Activated naive CD4-positive, alpha-beta T cell treated with anti-CD3 and anti-CD28 coated beads for 36 hours (primary cell): ENCODE results near the gene KLK1. TPM values are rescaled to one million over a fixed set of nuclear protein-coding genes. Genes with fewer than 3 reads are reported as not detected.
A peak's percentile ranks its signal among the peaks of the same experiment; 100 is the strongest.

Experiments used
- CTCF ChIA-PET: fragments of 350-600 bp; sonication (Branson Sonifier 250); formaldehyde crosslinking; loops from one replicate; lab custom pipeline; 2021; ENCODE audit warnings: antibody characterized with exemption; lab: Charles Lee
- DNase-seq: peaks from one replicate; pipeline ENCODE4 v3.0.0-alpha.2; 2020
- H3K27ac Mint-ChIP-seq: one replicate; pipeline ENCODE4 v1.8.0; 2021; ENCODE audit warnings: mild to moderate bottlenecking, mixed read lengths
- H3K27me3 Mint-ChIP-seq: one replicate; pipeline ENCODE4 v1.8.0; 2021; ENCODE audit warnings: low read depth, mixed read lengths
- H3K36me3 Mint-ChIP-seq: one replicate; pipeline ENCODE4 v1.8.0; 2021; ENCODE audit warnings: low read depth, mixed read lengths
- H3K4me1 Mint-ChIP-seq: one replicate; pipeline ENCODE4 v1.8.0; 2021; ENCODE audit warnings: low read depth, mixed read lengths
- H3K4me3 Mint-ChIP-seq: one replicate; pipeline ENCODE4 v1.8.0; 2021; ENCODE audit warnings: mild to moderate bottlenecking, moderate library complexity, mixed read lengths
- H3K9me3 Mint-ChIP-seq: one replicate; pipeline ENCODE4 v1.8.0; 2021; ENCODE audit warnings: mixed read lengths
- intact Hi-C: fragments of 100-400 bp; cut with micrococcal nuclease; formaldehyde crosslinking; loops from one replicate; pipeline ENCODE4 v1.15.1; 2023
- total RNA-seq, 2 experiments: library from RNA; stranded (reverse); gene quantifications; one replicate each; pipeline ENCODE4 v1.2.3, GENCODE V29; 2021

Gene KLK1
- total RNA-seq, 2 experiments from 2014 or later = 0.79 to 1.1 TPM

DNA sequence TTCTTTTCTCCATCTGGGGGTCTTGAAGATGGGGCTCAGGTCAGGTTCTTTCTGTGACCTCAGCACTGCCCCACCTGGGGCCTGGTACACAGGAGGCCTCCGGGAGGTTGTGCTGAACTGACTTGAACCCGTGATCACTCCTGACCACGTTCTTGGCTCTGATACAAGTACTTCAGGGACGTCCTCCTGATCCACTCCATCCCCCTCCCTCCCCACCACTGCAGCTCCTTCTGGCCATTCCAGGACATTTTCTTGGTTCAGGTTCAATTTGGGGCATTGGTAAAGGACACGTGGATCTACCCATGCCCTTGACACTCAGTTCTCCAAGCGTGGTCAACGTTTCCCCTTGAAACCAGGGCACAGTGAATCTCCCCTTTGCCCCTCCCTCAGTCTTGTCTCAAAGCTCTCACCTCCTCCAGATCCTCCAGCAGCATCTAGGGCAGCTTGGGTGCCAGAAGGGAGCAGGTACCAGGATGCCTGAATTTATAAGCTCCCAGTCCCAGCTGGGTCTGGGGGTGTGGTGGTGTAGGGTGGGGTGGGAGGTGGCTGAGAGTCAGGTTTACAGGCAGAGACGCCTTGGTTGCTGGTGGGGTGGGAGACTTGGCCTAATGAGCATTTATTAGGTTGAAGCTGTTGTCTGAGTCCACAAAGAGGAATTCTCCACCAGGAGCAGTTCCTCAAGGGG is 9.7 kb upstream of the KLK1 start, which contains the start of gene KLK15:
Gene KLK15, minus strand, starts transcription at position 458 of the 685 bp plus-strand sequence. CDS start 2,082 bp downstream, outside the sequence.
- H3K4me1 Mint-ChIP-seq = peaks cover 7% of the 10 kb centered on the region
- intact Hi-C loops = no loop called here
- H3K4me3 Mint-ChIP-seq = no peak within 1 kb of the TSS

DNA sequence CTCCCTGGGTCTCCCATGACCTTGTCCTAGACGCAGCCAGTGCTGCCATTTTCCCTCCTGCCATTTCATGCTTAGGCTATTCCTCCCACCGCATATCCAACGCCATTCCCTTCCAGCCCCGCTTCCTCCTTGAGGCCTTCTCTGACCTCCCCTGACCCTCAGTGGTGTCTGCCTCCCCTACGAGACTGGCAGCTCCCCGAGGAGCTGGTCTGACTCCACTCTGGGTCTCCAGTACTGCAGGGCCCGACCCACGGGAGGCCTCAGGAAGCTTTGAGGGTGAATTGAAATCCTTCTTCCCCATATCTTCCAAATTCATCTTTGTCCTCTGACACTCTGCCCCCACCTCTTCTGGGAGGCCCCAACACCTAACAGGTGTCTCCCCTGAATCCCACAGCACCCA is 9.1 kb upstream of the KLK1 start:
- Mint-ChIP-seq H3K36me3 (no peaks in the 10 kb centered on the region), H3K9me3 (no peaks in the 10 kb centered on the region), H3K27me3 (peaks cover 38% of the 10 kb centered on the region), H3K27ac (no peak overlapping the region), H3K4me1 (peaks cover 7% of the 10 kb centered on the region), H3K4me3 (no peak overlapping the region)
- intact Hi-C loops = no loop called here
- CTCF ChIA-PET = no interaction called here
- no peak for DNase-seq

More for the DNA sequence above, 9.7 kb upstream of the KLK1 start, which contains the start of gene KLK15:
- Mint-ChIP-seq H3K36me3 (no peaks in the 10 kb centered on the region), H3K9me3 (no peaks in the 10 kb centered on the region), H3K27ac (no peak within 1 kb of the TSS), H3K27me3 (peaks cover 40% of the 10 kb centered on the region)
- DNase-seq = no peak
- CTCF ChIA-PET = no interaction called here

DNA sequence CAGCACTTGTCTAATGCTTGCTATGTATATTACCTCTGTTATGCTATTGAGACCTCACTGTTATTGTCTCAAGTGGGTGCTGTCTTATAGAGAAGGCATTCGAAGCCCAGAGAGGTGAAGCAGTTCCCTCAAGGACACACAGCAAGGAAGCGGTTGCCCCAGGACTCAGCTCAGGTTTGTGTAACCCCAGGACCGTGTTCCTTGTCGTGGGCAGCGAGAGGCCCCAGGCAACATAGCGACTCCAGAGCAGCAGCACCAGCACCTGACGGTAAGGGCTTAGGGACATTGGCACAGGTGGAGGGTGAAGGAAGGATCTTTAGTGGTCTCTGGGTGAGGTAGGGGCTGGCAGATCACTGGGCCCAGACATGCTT is 7.4 kb upstream of the KLK1 start:
- H3K4me1 Mint-ChIP-seq = peaks cover 4% of the 10 kb centered on the region
- intact Hi-C loops = no loop called here
- no peak overlapping the region for H3K27ac Mint-ChIP-seq
- H3K4me3 Mint-ChIP-seq = no peak overlapping the region
- no peaks in the 10 kb centered on the region for H3K36me3 Mint-ChIP-seq
- H3K27me3 Mint-ChIP-seq = peaks cover 33% of the 10 kb centered on the region
- DNase-seq = no peak
- CTCF ChIA-PET = no interaction called here
- no peaks in the 10 kb centered on the region for H3K9me3 Mint-ChIP-seq

DNA sequence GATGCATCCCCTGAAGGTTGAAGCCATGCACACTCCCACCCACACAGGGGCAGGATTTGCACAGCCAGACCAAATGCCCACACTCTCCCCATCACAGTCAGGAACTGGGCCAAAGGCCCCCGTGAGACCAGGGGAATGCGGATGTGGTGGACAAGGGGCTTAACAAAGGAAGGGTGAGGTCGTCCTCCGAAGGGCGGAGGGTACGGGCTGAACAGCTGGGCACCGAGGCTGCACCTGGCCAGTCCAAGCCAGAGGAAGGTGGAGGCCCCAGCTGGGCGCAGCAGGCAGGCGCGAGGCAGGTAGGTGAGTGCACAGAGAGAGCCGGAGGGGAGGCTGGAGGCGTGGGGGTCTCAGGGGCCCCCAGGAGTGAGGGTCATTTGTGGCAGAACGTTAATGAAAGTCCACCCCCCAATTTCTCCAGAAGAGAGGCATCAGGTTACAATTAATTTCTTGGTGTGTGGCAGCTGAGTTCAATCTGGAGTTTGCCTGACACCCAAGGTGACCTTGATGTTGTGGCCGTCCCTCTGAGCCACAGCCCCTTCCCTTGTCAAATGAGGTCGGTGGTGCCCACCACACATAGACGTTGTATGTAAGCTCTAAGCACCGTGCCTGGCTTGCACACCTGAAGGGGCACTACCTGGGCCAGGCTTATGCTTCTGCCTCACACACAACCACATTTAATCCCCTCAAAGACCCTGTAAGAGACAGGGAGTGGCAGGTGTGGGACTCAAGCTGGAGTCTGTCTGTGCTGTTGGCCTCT is 6.9 kb upstream of the KLK1 start:
- peaks cover 3% of the 10 kb centered on the region for H3K4me1 Mint-ChIP-seq
- no peak overlapping the region for H3K4me3 Mint-ChIP-seq
- CTCF ChIA-PET = no interaction called here
- H3K36me3 Mint-ChIP-seq = no peaks in the 10 kb centered on the region
- no peaks in the 10 kb centered on the region for H3K9me3 Mint-ChIP-seq
- no peak overlapping the region for H3K27ac Mint-ChIP-seq
- no peak for DNase-seq
- intact Hi-C loops = no loop called here
- peaks cover 33% of the 10 kb centered on the region for H3K27me3 Mint-ChIP-seq

DNA sequence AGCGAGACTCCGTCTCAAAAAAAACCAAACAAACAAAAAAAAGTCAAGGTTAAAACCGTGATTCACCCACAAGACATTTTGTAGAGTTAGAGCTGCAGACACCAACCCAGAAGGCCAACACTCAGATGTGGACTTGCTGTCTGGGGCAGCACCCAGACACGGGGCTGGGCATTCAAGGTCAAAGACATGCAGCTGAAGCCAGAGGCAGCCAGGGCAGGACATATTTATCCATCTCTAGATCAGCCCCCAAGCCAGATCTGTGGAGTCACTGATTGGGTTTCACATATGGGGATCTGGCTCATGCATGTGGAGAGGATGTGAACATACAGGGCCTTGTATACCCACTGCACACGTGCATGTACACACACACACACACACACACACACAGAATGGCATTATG is 6.2 kb upstream of the KLK1 start:
- Mint-ChIP-seq H3K4me3 (no peak overlapping the region), H3K4me1 (no peaks in the 10 kb centered on the region), H3K27me3 (peaks cover 27% of the 10 kb centered on the region), H3K36me3 (no peaks in the 10 kb centered on the region), H3K27ac (no peak overlapping the region), H3K9me3 (no peaks in the 10 kb centered on the region)
- no peak for DNase-seq
- CTCF ChIA-PET = interaction anchor here (0.7 kb wide), 1 partner anchor 13 kb away, joined by 3 read pairs; no protein-coding TSS in a partner anchor
- intact Hi-C loops = no loop called here

DNA sequence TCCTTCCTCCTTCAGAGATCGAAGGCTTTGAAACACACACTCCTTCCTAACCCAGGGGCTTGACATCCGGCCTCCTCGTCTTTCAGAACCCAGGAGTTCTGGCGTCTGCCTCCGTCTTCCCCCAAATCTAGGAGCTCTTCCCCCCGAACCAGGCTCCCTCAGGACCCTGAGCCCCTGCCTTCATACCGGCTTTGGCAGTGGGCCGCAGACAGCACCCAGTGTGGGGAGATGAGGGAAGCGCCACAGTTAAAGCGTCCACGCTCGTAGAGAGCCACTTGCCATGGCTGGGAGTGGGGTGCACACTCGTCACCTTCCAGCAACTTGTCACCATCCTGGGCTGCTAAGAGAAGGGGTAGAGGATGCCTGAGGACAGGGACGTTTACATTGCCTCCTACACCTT is 3.9 kb upstream of the KLK1 start:
- no peaks in the 10 kb centered on the region for H3K4me1 Mint-ChIP-seq
- H3K9me3 Mint-ChIP-seq = no peaks in the 10 kb centered on the region
- no peak for DNase-seq
- H3K4me3 Mint-ChIP-seq = no peak overlapping the region
- no peaks in the 10 kb centered on the region for H3K36me3 Mint-ChIP-seq
- no peak overlapping the region for H3K27ac Mint-ChIP-seq
- intact Hi-C loops = no loop called here
- H3K27me3 Mint-ChIP-seq = peaks cover 29% of the 10 kb centered on the region
- CTCF ChIA-PET = no interaction called here

DNA sequence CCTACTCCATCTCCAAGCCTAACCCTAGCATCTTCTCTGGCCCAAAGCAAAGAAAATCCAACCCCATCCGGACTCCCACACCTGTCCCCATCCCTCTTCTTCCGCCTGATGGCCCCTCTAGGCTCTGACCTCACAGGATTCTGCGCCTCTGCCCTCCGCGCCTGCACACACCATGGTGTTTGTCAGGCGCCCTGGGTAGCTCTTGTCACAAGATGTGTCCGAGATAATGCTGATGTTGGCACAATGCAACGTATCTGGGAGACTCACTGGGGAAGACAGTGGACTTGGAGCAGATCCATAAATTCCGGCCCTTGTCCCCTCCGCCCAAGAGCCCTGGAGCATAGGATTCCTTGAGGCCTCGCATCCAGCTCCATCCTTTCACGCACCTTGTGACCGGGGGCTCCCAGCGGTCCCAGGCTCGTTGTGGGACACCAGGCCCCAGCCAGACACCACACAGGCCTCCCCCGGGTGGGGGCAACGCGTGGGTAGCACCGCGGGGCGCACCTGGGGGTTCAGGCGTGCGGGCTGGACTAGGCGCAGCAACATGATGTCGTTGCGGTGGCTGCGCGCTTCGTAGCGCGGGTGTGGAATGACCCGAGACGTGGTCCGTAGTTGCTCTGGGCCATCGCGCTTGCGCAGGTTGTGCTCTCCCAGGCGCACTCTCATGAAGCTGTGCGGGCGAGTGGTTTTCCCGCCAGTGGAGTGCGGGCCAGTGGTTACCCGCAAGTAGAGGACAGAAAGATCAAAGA is 3.1 kb upstream of the KLK1 start:
- CTCF ChIA-PET = no interaction called here
- Mint-ChIP-seq H3K27me3 (peaks cover 37% of the 10 kb centered on the region), H3K27ac (no peak overlapping the region), H3K9me3 (no peaks in the 10 kb centered on the region), H3K36me3 (no peaks in the 10 kb centered on the region), H3K4me1 (no peaks in the 10 kb centered on the region), H3K4me3 (no peak overlapping the region)
- intact Hi-C loops = no loop called here
- DNase-seq = no peak

DNA sequence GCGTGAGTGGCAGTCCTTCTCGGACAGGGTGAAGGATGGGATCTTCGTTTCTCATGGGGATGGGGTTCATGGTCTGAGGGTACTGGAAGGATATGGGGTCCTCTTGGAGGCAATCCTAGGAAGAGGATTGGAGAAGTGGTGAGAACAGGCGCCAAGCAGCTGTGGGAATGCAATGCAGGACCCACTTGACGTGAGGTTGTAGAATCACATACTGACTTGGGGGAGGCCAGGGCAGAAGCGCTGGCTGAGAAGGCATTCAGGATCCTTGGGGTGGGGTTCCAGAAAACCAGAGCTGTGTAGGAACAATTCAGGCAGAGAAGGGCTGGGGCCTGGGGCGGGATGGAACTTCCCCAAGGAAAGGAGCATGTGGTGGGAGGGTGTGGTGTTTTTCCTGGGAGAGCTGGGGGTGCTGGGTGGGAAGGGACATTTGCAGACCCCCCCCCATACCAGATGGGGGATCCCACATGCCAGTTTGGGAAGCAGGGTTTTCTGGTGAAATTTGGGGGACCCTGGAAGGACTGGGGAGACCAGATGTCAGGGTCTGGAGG is 852 bp downstream of the KLK1 start:
- peaks cover 57% of the 10 kb centered on the region for H3K27me3 Mint-ChIP-seq

DNA sequence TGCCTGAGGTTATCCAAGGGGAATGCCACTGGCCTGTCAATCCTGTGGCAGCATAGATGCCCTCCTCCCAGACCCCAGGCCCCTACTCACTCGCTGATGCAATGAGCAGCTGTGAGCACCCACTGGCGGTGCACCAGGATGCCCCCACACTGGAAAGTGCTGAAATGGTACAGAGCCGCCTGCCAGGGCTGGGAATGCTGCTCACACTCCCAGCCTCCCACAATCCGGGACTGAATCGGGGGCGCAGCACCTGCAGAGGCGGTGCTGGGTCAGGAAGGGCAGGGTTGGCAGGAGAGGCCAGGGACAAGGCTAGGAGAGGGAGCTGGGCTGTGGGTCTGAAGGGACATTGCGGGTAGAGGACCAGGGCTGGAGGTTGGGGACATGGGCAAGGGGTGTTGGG is 2.0 kb downstream of the KLK1 start:
- Mint-ChIP-seq H3K4me3 (no peak overlapping the region), H3K27ac (no peak overlapping the region), H3K9me3 (no peaks in the 10 kb centered on the region), H3K27me3 (peaks cover 58% of the 10 kb centered on the region), H3K4me1 (peaks cover 39% of the 10 kb centered on the region), H3K36me3 (no peaks in the 10 kb centered on the region)
- no peak for DNase-seq
- CTCF ChIA-PET = no interaction called here
- intact Hi-C loops = no loop called here

More for the DNA sequence above, 852 bp downstream of the KLK1 start:
- intact Hi-C loops = no loop called here
- Mint-ChIP-seq H3K9me3 (no peaks in the 10 kb centered on the region), H3K4me1 (peaks cover 30% of the 10 kb centered on the region), H3K27ac (no peak overlapping the region), H3K36me3 (no peaks in the 10 kb centered on the region), H3K4me3 (no peak overlapping the region)
- no peak for DNase-seq
- CTCF ChIA-PET = no interaction called here

DNA sequence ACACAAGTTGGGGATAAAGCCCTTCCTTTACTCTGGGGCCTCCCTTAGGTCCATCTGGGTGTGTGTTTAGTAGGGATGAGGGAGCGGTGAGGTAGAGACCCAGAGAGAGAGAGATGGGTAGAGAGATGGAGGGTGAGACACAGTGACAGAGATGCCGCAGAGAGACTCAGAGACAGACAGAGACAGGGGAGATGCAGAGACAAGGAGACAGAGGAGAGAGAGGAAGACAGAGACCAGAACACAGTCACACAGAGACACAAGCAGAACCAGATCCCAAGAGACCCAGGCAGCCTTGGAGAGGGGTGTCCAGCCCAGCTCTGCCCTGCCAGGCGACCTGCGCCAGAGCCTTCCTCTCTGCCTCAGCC is 2.4 kb downstream of the KLK1 start:
- H3K9me3 Mint-ChIP-seq = no peaks in the 10 kb centered on the region
- H3K36me3 Mint-ChIP-seq = no peaks in the 10 kb centered on the region
- no peak for DNase-seq
- no peak overlapping the region for H3K27ac Mint-ChIP-seq
- intact Hi-C loops = no loop called here
- peaks cover 57% of the 10 kb centered on the region for H3K27me3 Mint-ChIP-seq
- no peak overlapping the region for H3K4me3 Mint-ChIP-seq
- CTCF ChIA-PET = no interaction called here
- H3K4me1 Mint-ChIP-seq = peaks cover 42% of the 10 kb centered on the region

DNA sequence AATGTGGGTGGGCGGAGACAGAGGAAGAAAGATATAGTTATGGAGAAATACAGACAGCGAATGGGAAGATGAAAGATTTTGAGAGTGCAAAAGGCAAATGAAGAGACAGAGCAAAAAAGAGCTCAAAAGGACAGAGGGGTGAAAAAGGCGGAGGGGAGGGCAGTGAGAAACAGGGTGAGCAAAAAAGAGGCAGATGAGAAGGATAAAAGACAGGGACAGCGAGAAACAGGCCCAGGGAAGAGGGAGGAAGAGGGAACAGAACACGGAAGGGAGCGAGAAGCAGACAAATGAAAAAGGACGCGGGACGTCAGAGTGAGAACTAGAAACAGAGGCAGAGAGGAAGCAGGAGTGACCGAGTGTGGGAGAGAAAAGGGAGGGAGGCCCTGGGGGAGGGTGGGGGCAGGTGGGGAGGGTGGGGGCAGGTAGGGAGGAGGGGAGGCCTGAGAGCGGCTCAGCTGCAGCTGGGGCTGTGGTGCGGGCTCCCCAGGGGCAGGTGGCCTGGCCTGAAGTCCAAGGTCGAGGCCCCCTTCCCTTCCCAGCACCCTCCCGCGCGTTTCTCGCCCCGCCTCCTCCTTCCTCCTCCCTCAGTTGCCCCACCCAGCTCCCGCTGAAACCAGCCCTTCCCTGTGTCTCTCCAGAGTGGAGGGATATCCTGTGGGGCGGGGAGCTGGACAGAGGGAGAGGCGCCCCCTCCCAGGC is 2.9 kb downstream of the KLK1 start:
- CTCF ChIA-PET = interaction anchor here (0.6 kb wide), 1 partner anchor 697 kb away, joined by 4 read pairs; no protein-coding TSS in a partner anchor
- Mint-ChIP-seq H3K4me1 (peaks cover 43% of the 10 kb centered on the region), H3K9me3 (no peaks in the 10 kb centered on the region), H3K36me3 (no peaks in the 10 kb centered on the region), H3K27me3 (peaks cover 57% of the 10 kb centered on the region), H3K27ac (no peak overlapping the region), H3K4me3 (peak overlapping the region; percentile 31)
- intact Hi-C loops = no loop called here
- DNase-seq = peak; percentile 27

DNA sequence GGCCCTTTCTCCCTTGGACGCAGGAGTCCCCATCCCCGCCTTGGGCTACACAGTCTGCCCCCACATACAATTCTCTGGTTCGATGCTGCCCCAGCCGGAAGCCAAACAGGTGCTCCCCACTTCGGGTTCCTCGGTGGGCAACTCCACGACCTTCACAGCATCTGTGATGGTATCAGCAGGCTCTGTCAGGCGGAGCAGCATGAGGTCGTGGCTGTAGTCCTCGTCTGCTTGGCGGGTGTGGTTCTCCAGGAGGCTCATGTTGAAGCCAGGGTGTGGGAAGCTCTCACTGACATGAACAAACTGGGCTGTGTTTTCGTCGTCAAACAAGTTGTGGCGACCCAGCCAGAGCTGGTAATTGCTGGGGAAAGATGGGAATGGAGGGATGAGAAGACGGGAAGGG is 3.5 kb downstream of the KLK1 start:
- DNase-seq = no peak
- no peak overlapping the region for H3K27ac Mint-ChIP-seq
- peaks cover 58% of the 10 kb centered on the region for H3K27me3 Mint-ChIP-seq

More for the DNA sequence above, 3.5 kb downstream of the KLK1 start:
- Mint-ChIP-seq H3K36me3 (no peaks in the 10 kb centered on the region), H3K4me1 (peaks cover 43% of the 10 kb centered on the region), H3K9me3 (no peaks in the 10 kb centered on the region), H3K4me3 (peak overlapping the region; percentile 31)
- CTCF ChIA-PET = interaction anchor here (0.6 kb wide), 1 partner anchor 696 kb away, joined by 4 read pairs; no protein-coding TSS in a partner anchor
- intact Hi-C loops = no loop called here
